ENCODE results near the gene FAAP100.

DNA sequence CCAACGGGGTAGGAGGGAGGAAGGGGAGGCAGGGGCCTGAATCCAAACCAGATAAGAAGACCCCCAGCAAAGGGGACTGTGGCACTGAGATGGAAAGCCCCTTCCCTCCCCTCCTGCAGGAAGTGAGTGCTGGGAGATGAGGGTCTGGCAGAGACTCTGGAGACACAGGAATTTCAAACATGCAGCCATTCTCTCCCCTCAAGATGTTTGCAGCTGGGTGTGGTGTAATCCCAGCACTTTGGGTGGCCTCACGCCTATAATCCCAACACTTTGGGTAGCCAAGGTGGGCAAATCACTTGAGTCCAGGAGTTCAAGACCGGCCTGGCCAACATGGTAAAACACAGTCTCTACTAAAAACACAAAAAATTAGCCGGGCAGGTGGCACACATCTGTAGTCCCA lies 33.9 kb upstream of the FAAP100 start:
- TF ChIP-seq, protein P1, sequence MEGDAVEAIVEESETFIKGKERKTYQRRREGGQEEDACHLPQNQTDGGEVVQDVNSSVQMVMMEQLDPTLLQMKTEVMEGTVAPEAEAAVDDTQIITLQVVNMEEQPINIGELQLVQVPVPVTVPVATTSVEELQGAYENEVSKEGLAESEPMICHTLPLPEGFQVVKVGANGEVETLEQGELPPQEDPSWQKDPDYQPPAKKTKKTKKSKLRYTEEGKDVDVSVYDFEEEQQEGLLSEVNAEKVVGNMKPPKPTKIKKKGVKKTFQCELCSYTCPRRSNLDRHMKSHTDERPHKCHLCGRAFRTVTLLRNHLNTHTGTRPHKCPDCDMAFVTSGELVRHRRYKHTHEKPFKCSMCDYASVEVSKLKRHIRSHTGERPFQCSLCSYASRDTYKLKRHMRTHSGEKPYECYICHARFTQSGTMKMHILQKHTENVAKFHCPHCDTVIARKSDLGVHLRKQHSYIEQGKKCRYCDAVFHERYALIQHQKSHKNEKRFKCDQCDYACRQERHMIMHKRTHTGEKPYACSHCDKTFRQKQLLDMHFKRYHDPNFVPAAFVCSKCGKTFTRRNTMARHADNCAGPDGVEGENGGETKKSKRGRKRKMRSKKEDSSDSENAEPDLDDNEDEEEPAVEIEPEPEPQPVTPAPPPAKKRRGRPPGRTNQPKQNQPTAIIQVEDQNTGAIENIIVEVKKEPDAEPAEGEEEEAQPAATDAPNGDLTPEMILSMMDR (conservative IDR thresholded peaks at IDR 0.05; ENCODE audit: low read length): no peak
- TF ChIP-seq EZH2phosphoT487 (IDR thresholded peaks at IDR 0.05; ENCODE audit: borderline replicate concordance): no peak

Data from Loucy (cell line).